HEK293 (cell line): ENCODE results near the gene CPA4.

Source experiments
- CTCF ChIA-PET: fragments of 350-600 bp; formaldehyde crosslinking; extraction: SDS; loops from one replicate; lab custom pipeline; 2021; ENCODE audit warnings: antibody characterized with exemption; lab: Yijun Ruan, JAX
- POLR2A ChIA-PET: fragments of 300-600 bp; formaldehyde crosslinking; extraction: SDS; loops from one replicate; lab custom pipeline; 2020; ENCODE audit warnings: antibody characterized with exemption, inconsistent platforms; lab: Yijun Ruan, JAX
- H3K27ac ChIP-seq: fragments of 200-500 bp; sonication (Bioruptor generic); 2 replicates; pipeline ENCODE4 v1.5.1; 2014; ENCODE audit warnings: low read depth, low read length, control low read depth, inconsistent platforms; ENCODE audit errors: extremely low read depth
- H3K36me3 ChIP-seq, 2 experiments: fragments of 200-500 bp in 1 of 2; sonication (Bioruptor generic) in 1 of 2; 1 replicate in 1 of 2; 2 replicates in 1 of 2; pipeline ENCODE4 v1.5.1; 2014 to 2017; ENCODE audit warnings: inconsistent platforms in 2 of 2, low read length in 2 of 2; ENCODE audit not compliant: control insufficient read depth in 2 of 2, insufficient read depth in 1 of 2
- H3K4me1 ChIP-seq: fragments of 200-500 bp; sonication (Bioruptor generic); 2 replicates; pipeline ENCODE4 v1.5.1; 2014; ENCODE audit warnings: mild to moderate bottlenecking, low read length, inconsistent platforms; ENCODE audit not compliant: control insufficient read depth, insufficient read depth
- H3K4me3 ChIP-seq: 2 replicates; pipeline ENCODE4 v1.5.1; 2011; ENCODE audit warnings: low read depth, mild to moderate bottlenecking, control low read depth, low read length, moderate library complexity
- H3K9me3 ChIP-seq: fragments of 200-500 bp; sonication (Bioruptor generic); 2 replicates; pipeline ENCODE4 v1.5.1; 2014; ENCODE audit warnings: low read depth, low read length, inconsistent platforms; ENCODE audit not compliant: control insufficient read depth, insufficient read depth
- EGR2 ChIP-seq: fragments of 450-650 bp; formaldehyde crosslinking; IDR thresholded peaks from 2 replicates; pipeline ENCODE4 v1.5.1; 2016; ENCODE audit warnings: low read depth, missing biosample characterization, missing genetic modification characterization
- SP2 ChIP-seq: fragments of 450-650 bp; formaldehyde crosslinking; IDR thresholded peaks from 2 replicates; pipeline ENCODE4 v1.5.1; 2016; ENCODE audit warnings: missing biosample characterization, missing genetic modification characterization
- ZIC2 ChIP-seq: fragments of 450-650 bp; formaldehyde crosslinking; IDR thresholded peaks from 2 replicates; pipeline ENCODE4 v1.5.1; 2016; ENCODE audit warnings: missing biosample characterization, missing genetic modification characterization
- ZNF155 ChIP-seq: fragments of 450-650 bp; formaldehyde crosslinking; IDR thresholded peaks from 2 replicates; pipeline ENCODE4 v1.5.1; 2016; ENCODE audit warnings: missing biosample characterization, missing genetic modification characterization
- ZNF19 ChIP-seq: fragments of 450-650 bp; formaldehyde crosslinking; IDR thresholded peaks from 2 replicates; pipeline ENCODE4; 2016; ENCODE audit warnings: missing biosample characterization, missing genetic modification characterization, low read depth
- ZNF362 ChIP-seq: fragments of 450-650 bp; formaldehyde crosslinking; IDR thresholded peaks from 2 replicates; pipeline ENCODE4 v1.5.1; 2016; ENCODE audit warnings: missing biosample characterization, missing genetic modification characterization
- ZNF366 ChIP-seq: fragments of 450-650 bp; formaldehyde crosslinking; conservative IDR thresholded peaks from 2 replicates; pipeline ENCODE4 v1.5.1; 2016; ENCODE audit warnings: missing biosample characterization, missing genetic modification characterization
- ZNF571 ChIP-seq: fragments of 450-650 bp; formaldehyde crosslinking; IDR thresholded peaks from 2 replicates; pipeline ENCODE4 v1.5.0; 2017; ENCODE audit warnings: missing biosample characterization, missing genetic modification characterization
- ZNF623 ChIP-seq: fragments of 450-650 bp; formaldehyde crosslinking; IDR thresholded peaks from 2 replicates; pipeline ENCODE4 v1.5.1; 2016; ENCODE audit warnings: missing biosample characterization, missing genetic modification characterization
- ZNF677 ChIP-seq: fragments of 450-650 bp; IDR thresholded peaks from 2 replicates; pipeline ENCODE4 v1.5.0; 2018; ENCODE audit warnings: missing biosample characterization, mild to moderate bottlenecking, missing genetic modification characterization, moderate library complexity
- ZNF701 ChIP-seq: fragments of 450-650 bp; formaldehyde crosslinking; IDR thresholded peaks from 2 replicates; pipeline ENCODE4 v1.5.1; 2016; ENCODE audit warnings: missing biosample characterization, missing genetic modification characterization
- ZNF768 ChIP-seq: fragments of 450-650 bp; formaldehyde crosslinking; IDR thresholded peaks from 2 replicates; pipeline ENCODE4 v1.5.1; 2018; ENCODE audit warnings: missing biosample characterization, mild to moderate bottlenecking, missing genetic modification characterization
- ZXDB ChIP-seq: fragments of 450-650 bp; formaldehyde crosslinking; IDR thresholded peaks from 2 replicates; pipeline ENCODE4 v1.5.1; 2016; ENCODE audit warnings: missing biosample characterization, missing genetic modification characterization
- TF ChIP-seq, protein P1 (sequence below): fragments of 450-650 bp; formaldehyde crosslinking; conservative IDR thresholded peaks from 2 replicates; pipeline ENCODE4 v1.5.1; 2016; ENCODE audit warnings: low read depth, missing biosample characterization, missing genetic modification characterization
- TF ChIP-seq, protein P2 (sequence below): fragments of 450-650 bp; formaldehyde crosslinking; IDR thresholded peaks from 2 replicates; pipeline ENCODE4 v1.5.0; 2017; ENCODE audit warnings: missing biosample characterization, missing genetic modification characterization, borderline replicate concordance
- TF ChIP-seq, protein P3 (sequence below): fragments of 450-650 bp; formaldehyde crosslinking; IDR thresholded peaks from 2 replicates; pipeline ENCODE4 v1.5.1; 2016; ENCODE audit warnings: missing biosample characterization, missing genetic modification characterization

The CPA4 gene

DNA sequence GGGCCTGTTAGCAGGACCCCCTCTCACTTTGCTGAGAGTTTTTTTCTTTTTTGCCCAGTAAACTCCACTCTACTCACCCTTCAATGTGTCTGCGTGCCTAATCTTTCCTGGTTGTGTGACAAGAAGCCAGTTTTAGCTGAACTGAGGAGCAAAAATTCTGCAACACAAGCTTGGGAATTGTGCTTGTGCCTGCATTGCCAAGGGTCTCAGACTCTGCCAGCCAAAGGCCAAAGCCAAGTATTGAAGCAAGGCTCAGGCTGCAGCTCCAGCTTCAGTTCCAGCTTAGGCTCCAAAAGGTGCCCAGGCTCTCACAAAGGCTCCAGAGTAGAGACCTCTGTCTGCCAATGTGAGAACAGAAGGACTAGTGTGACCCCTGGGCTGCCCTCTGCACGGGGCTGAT lies 30.5 kb upstream of the CPA4 start:
- H3K9me3 ChIP-seq: no peaks in the 10 kb centered on the region
- no peak overlapping the region for H3K4me3 ChIP-seq
- no peaks in the 10 kb centered on the region for H3K4me1 ChIP-seq
- ChIA-PET CTCF (interaction anchor here (0.5 kb wide), 1 partner anchor 98 kb away, joined by 4 read pairs; no protein-coding TSS in a partner anchor), POLR2A (no interaction called here)
- no peak overlapping the region for H3K27ac ChIP-seq
- TF ChIP-seq ZIC2 (tag by site-specific recombination) (no peak), ZNF362 (no peak), ZNF571 (tag by site-specific recombination) (no peak), SP2 (no peak), ZNF19 (tag by site-specific recombination) (no peak), ZNF677 (tag by site-specific recombination) (no peak), ZNF366 (tag by site-specific recombination) (no peak), ZNF701 (tag by site-specific recombination) (no peak), ZNF623 (tag by site-specific recombination) (no peak), ZNF155 (no peak), ZNF768 (tag by site-specific recombination) (no peak), ZXDB (tag by site-specific recombination) (no peak)
- TF ChIP-seq, protein P1, sequence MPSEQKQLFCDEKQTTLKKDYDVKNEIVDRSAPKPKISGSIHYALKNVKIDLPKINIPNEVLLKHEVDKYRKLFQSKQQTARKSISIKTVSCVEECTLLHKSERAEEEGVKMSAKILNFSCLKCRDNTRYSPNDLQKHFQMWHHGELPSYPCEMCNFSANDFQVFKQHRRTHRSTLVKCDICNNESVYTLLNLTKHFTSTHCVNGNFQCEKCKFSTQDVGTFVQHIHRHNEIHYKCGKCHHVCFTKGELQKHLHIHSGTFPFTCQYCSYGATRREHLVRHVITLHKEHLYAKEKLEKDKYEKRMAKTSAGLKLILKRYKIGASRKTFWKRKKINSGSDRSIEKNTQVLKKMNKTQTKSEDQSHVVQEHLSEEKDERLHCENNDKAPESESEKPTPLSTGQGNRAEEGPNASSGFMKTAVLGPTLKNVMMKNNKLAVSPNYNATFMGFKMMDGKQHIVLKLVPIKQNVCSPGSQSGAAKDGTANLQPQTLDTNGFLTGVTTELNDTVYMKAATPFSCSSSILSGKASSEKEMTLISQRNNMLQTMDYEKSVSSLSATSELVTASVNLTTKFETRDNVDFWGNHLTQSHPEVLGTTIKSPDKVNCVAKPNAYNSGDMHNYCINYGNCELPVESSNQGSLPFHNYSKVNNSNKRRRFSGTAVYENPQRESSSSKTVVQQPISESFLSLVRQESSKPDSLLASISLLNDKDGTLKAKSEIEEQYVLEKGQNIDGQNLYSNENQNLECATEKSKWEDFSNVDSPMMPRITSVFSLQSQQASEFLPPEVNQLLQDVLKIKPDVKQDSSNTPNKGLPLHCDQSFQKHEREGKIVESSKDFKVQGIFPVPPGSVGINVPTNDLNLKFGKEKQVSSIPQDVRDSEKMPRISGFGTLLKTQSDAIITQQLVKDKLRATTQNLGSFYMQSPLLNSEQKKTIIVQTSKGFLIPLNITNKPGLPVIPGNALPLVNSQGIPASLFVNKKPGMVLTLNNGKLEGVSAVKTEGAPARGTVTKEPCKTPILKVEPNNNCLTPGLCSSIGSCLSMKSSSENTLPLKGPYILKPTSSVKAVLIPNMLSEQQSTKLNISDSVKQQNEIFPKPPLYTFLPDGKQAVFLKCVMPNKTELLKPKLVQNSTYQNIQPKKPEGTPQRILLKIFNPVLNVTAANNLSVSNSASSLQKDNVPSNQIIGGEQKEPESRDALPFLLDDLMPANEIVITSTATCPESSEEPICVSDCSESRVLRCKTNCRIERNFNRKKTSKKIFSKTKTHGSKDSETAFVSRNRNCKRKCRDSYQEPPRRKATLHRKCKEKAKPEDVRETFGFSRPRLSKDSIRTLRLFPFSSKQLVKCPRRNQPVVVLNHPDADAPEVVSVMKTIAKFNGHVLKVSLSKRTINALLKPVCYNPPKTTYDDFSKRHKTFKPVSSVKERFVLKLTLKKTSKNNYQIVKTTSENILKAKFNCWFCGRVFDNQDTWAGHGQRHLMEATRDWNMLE (tag by site-specific recombination): no peak
- TF ChIP-seq, protein P2, sequence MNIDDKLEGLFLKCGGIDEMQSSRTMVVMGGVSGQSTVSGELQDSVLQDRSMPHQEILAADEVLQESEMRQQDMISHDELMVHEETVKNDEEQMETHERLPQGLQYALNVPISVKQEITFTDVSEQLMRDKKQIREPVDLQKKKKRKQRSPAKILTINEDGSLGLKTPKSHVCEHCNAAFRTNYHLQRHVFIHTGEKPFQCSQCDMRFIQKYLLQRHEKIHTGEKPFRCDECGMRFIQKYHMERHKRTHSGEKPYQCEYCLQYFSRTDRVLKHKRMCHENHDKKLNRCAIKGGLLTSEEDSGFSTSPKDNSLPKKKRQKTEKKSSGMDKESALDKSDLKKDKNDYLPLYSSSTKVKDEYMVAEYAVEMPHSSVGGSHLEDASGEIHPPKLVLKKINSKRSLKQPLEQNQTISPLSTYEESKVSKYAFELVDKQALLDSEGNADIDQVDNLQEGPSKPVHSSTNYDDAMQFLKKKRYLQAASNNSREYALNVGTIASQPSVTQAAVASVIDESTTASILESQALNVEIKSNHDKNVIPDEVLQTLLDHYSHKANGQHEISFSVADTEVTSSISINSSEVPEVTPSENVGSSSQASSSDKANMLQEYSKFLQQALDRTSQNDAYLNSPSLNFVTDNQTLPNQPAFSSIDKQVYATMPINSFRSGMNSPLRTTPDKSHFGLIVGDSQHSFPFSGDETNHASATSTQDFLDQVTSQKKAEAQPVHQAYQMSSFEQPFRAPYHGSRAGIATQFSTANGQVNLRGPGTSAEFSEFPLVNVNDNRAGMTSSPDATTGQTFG: no peak
- TF ChIP-seq, protein P3, sequence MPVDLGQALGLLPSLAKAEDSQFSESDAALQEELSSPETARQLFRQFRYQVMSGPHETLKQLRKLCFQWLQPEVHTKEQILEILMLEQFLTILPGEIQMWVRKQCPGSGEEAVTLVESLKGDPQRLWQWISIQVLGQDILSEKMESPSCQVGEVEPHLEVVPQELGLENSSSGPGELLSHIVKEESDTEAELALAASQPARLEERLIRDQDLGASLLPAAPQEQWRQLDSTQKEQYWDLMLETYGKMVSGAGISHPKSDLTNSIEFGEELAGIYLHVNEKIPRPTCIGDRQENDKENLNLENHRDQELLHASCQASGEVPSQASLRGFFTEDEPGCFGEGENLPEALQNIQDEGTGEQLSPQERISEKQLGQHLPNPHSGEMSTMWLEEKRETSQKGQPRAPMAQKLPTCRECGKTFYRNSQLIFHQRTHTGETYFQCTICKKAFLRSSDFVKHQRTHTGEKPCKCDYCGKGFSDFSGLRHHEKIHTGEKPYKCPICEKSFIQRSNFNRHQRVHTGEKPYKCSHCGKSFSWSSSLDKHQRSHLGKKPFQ (tag by site-specific recombination): no peak
- H3K36me3 ChIP-seq: no peaks in the 10 kb centered on the region

- Histone ChIP-seq H3K4me3 (no peak overlapping the region), H3K9me3 (no peaks in the 10 kb centered on the region), H3K4me1 (no peaks in the 10 kb centered on the region), H3K27ac (no peak overlapping the region), H3K36me3 (no peaks in the 10 kb centered on the region)
- TF ChIP-seq EGR2 (tag by site-specific recombination): no peak
- CTCF ChIA-PET: no interaction called here
- POLR2A ChIA-PET: no interaction called here
These were observed 29.8 kb upstream of the CPA4 start for GRCh38 chr7:130263130-130263529.
